AG09309 (cell line): ENCODE data around the gene IPO11.
"Not testable (repeated sequence)": the region's sequence is repeated elsewhere in the genome, so short reads cannot be mapped to it uniquely, and the experiment has no call there.

ENCODE experiments used
- DNase-seq: peaks from one replicate; pipeline ENCODE4 v3.0.0-alpha.2; 2010; ENCODE audit warnings: low read depth
- H3K4me3 ChIP-seq: 2 replicates; pipeline ENCODE4 v1.5.1; 2011; ENCODE audit warnings: mild to moderate bottlenecking, low read depth, low read length, moderate library complexity; ENCODE audit not compliant: control insufficient read depth
- CTCF ChIP-seq: IDR thresholded peaks from 2 replicates; pipeline ENCODE4 v1.5.1; 2011; ENCODE audit warnings: mild to moderate bottlenecking, low read depth, low read length, inconsistent platforms; ENCODE audit not compliant: insufficient read depth, control insufficient read depth; ENCODE audit errors: missing control alignments

Gene IPO11

DNA sequence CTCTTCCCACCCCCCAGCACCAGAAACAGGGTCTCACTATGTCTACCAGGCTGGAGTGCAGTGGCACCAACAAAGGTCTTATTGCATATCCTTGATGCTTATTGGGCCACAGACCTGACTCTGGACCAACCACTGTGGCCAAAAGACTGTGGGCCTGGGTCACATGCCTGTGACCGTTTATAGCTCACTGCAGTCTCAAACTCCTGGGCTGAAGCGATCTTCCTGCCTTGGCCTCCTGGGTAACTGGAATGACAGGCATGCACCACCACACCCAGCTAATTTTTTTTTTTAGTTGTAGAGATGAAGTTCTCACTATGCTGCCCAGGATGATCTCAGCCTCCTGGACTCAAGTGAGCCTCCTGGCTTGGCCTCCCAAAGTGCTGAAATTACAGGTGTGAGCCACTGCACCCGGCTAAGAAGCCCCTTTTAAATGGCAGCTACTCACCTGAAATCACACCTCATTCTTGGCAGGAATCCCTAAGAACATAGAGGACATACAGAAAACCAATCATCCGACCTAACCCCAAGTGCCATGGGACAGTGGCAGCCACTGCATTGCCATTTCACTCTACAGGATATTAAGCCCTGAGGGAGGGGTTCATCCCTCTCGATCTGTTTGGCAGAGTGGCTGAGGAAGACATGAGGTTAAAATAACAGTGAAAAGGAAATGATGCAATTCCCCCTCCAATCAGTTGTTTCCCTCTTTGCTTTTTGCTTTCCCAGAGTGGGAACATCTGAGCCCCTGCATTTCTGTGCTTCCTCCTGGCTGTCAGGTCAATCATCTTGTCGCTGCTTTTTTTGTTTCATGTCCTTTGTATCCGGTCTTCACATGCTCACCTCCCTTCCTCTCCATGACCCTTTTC lies 240.7 kb downstream of the IPO11 start:
- no peak for TF ChIP-seq CTCF
- no peak for DNase-seq
- H3K4me3 ChIP-seq = no peak overlapping the region

DNA sequence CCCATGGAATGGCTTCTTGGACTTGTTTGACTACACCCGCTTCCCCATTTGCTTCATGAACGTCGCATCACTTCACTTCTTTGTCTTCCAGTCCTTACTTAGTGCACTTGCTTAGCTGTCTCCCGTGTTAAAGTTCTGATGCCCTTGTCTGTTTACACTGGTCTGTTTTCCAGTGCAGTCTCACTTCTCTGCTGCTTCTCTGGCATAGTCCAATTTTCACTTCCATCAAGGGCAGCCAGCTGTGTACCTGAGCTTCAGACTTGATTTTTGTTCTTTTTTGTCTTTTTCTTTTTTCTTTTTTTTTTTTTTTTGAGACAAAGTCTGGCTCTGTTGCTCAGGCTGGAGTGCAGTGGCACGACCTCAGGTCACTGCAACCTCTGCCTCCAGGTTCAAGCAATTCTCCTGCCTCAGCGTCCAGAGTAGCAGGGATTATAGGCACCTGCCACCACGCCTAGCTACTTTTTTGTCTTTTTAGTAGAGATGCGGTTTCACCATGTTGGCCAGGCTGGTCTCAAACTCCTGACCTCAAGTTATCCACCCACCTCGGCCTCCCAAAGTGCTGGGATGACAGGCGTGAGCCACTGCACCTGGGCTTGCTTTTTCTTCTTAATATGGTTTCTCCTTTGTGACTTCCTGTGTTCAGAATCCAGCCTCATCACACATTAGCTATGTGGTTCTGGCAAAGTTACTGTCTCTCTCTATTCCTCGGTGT lies 241.5 kb downstream of the IPO11 start:
- no peak for TF ChIP-seq CTCF
- DNase-seq = no peak
- no peak overlapping the region for H3K4me3 ChIP-seq

DNA sequence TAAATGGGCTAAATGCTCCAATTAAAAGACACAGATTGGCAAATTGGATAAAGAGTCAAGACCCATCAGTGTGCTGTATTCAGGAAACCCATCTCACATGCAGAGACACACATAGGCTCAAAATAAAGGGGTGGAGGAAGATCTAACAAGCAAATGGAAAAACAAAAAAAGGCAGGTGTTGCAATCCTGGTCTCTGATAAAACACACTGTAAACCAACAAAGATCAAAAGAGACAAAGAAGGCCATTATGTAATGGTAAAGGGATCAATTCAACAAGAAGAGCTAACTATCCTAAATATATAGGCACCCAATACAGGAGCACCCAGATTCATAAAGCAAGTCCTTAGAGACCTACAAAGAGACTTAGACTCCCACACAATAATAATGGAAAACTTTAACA lies 245.2 kb downstream of the IPO11 start:
- not testable (repeated sequence) for DNase-seq, H3K4me3 ChIP-seq

DNA sequence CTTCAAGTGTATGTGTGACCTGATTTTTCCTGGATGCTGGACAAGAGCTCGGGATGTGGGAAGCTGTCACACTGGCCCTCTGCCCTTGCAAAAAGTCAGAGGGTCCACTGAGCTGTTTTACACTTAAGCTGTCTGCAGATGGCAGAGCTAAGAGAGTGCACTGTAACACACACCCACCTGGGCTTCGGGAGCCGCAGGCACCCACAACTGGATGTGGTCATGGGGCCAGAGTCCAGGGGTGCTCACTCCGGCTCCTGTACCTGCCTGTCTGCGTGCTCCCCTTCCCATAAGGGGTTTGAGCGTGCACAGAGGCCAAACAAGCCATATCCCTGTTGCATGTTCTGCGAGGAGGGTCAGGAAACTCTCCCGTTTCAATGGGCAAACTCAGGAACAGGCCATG lies 248.6 kb downstream of the IPO11 start:
- H3K4me3 ChIP-seq = no peak overlapping the region
- TF ChIP-seq CTCF = no peak
- no peak for DNase-seq

DNA sequence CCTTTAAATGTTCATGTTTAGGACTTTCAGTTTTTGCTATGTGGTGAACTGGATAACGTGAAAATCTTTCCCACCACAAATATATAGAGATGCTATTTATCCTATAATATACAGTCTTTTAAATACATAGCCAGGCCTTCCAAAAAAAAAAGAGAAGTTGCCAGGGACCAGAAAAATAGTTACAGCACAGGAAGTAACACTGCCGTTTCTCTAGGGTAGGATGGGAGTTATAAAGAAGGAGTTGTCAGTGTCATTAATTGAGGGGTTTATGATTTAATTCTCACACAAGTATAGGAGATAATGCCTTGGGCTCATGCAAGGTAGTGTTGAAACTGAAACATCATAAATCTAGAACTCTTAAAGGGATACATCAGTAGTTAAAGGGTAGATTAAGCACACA lies 250.0 kb downstream of the IPO11 start:
- no peak overlapping the region for H3K4me3 ChIP-seq
- DNase-seq = no peak
- no peak for TF ChIP-seq CTCF

GRCh38 chr5:62671479-62671878 lies 258.9 kb downstream of the IPO11 start:
- DNase-seq = no peak
- TF ChIP-seq CTCF = no peak
- no peak overlapping the region for H3K4me3 ChIP-seq

- not testable (repeated sequence) for DNase-seq, H3K4me3 ChIP-seq
Measured at GRCh38 chr5:62676596-62676995, 264.0 kb downstream of the IPO11 start.
